Endothelial cell of umbilical vein (primary cell): Measurements from ENCODE around the gene CACNA1C. TPM values are rescaled to one million over a fixed set of nuclear protein-coding genes. Genes with fewer than 3 reads are reported as not detected.

Experiments
- BruUV-seq: library from RNA; stranded (reverse); fragments of 400-500 nt; replicated peaks from 2 replicates; lab custom pipeline; 2021; lab: Mats Ljungman, UMichigan
- CTCF ChIA-PET: fragments of 300-600, 350-600 bp; sonication (Branson Sonifier 250); formaldehyde crosslinking; loops from one replicate; lab custom pipeline; 2021; ENCODE audit warnings: antibody characterized with exemption, inconsistent platforms; lab: Charles Lee
- POLR2A ChIA-PET: fragments of 300-600, 350-600 bp; sonication (Branson Sonifier 250); formaldehyde crosslinking; loops from one replicate; lab custom pipeline; 2021; ENCODE audit warnings: antibody characterized with exemption, inconsistent platforms; lab: Charles Lee
- DNase-seq: peaks from one replicate; pipeline ENCODE4 v3.0.0-alpha.2; 2011; ENCODE audit warnings: low read depth, low spot score
- FAIRE-seq: peaks from 2 replicates; lab custom pipeline; 2011; peaks lifted over from hg19 to GRCh38; lab: Jason Lieb, UNC
- H2AFZ ChIP-seq: 2 replicates; pipeline ENCODE4 v1.6.0; 2012; ENCODE audit warnings: low read depth, low read length, control low read depth, inconsistent platforms
- H3K27ac ChIP-seq: 2 replicates; pipeline ENCODE4 v1.5.1; 2011; ENCODE audit warnings: low read depth, mild to moderate bottlenecking, control low read depth, low read length, moderate library complexity; ENCODE audit not compliant: insufficient read depth
- H3K27me3 ChIP-seq, 2 experiments: 2 replicates each; pipeline versions ENCODE4 v1.6.0 to v1.6.1; 2011; ENCODE audit warnings: low read length in 2 of 2, mixed read lengths in 1 of 2; ENCODE audit not compliant: control insufficient read depth in 2 of 2, insufficient read depth in 2 of 2
- H3K36me3 ChIP-seq, 2 experiments: 2 replicates in 1 of 2; 3 replicates in 1 of 2; pipeline ENCODE4 v1.5.1; 2011; ENCODE audit warnings: low read length in 2 of 2, mild to moderate bottlenecking in 1 of 2, moderate library complexity in 1 of 2; ENCODE audit not compliant: control insufficient read depth in 2 of 2, insufficient read depth in 2 of 2; ENCODE audit errors: extremely low read depth in 1 of 2
- H3K4me1 ChIP-seq: 3 replicates; pipeline ENCODE4 v1.5.1; 2011; ENCODE audit warnings: mild to moderate bottlenecking, low read length; ENCODE audit not compliant: control insufficient read depth, insufficient read depth; ENCODE audit errors: extremely low read depth
- H3K4me2 ChIP-seq: 2 replicates; pipeline ENCODE4 v1.6.1; 2011; ENCODE audit warnings: low read length, control low read depth, mixed read lengths; ENCODE audit not compliant: insufficient read depth
- H3K4me3 ChIP-seq, 3 experiments: fragments of 200-600 bp in 1 of 3; sonication (generic), shearing (Covaris generic) in 1 of 3; replicated peaks in 1 of 3; 2 replicates each; pipeline ENCODE4 v1.5.1; 2011 to 2016; ENCODE audit warnings: control low read depth in 3 of 3, low read length in 3 of 3, mild to moderate bottlenecking in 2 of 3, inconsistent platforms in 1 of 3, low read depth in 1 of 3, moderate library complexity in 1 of 3; ENCODE audit not compliant: insufficient read depth in 1 of 3
- H3K79me2 ChIP-seq: 2 replicates; pipeline ENCODE4 v1.6.0; 2012; ENCODE audit warnings: low read length, inconsistent platforms; ENCODE audit not compliant: control insufficient read depth, insufficient read depth
- H3K9ac ChIP-seq: replicated peaks from 2 replicates; pipeline ENCODE3; 2011; ENCODE audit warnings: low read length, control low read depth; ENCODE audit not compliant: insufficient read depth; ENCODE audit errors: extremely low read depth
- H3K9me1 ChIP-seq: replicated peaks from 3 replicates; pipeline ENCODE4 v1.6.0; 2011; ENCODE audit warnings: mild to moderate bottlenecking, low read length; ENCODE audit not compliant: control insufficient read depth, insufficient read depth; ENCODE audit errors: extremely low read depth
- H3K9me3 ChIP-seq: replicated peaks from 2 replicates; pipeline ENCODE4 v1.5.1; 2012; ENCODE audit warnings: low read length, inconsistent platforms; ENCODE audit not compliant: control insufficient read depth, insufficient read depth
- H4K20me1 ChIP-seq: replicated peaks from 2 replicates; pipeline ENCODE3; 2011; ENCODE audit warnings: mild to moderate bottlenecking, low read length; ENCODE audit not compliant: control insufficient read depth, insufficient read depth; ENCODE audit errors: extremely low read depth
- EZH2 ChIP-seq: IDR thresholded peaks from 2 replicates; pipeline ENCODE4 v1.6.1; 2012; ENCODE audit warnings: borderline replicate concordance, low read depth, mild to moderate bottlenecking, moderate library complexity, low read length, inconsistent platforms; ENCODE audit not compliant: severe bottlenecking
- FOS ChIP-seq: IDR thresholded peaks from 2 replicates; pipeline ENCODE4 v1.6.1; 2011; ENCODE audit warnings: mild to moderate bottlenecking, low read length, moderate library complexity, borderline replicate concordance; ENCODE audit not compliant: insufficient read depth
- GATA2 ChIP-seq: IDR thresholded peaks from 2 replicates; pipeline ENCODE4 v1.7.0; 2011; ENCODE audit warnings: low read depth, mild to moderate bottlenecking, moderate library complexity, mixed read lengths, low read length; ENCODE audit not compliant: insufficient read length, insufficient read depth
- JUN ChIP-seq: IDR thresholded peaks from 2 replicates; pipeline ENCODE4 v1.6.1; 2011; ENCODE audit warnings: borderline replicate concordance, low read depth; ENCODE audit not compliant: insufficient read length, insufficient read depth
- MYC ChIP-seq: IDR thresholded peaks from one replicate; pipeline ENCODE4 v1.6.1; 2011; ENCODE audit warnings: mild to moderate bottlenecking, low read depth, low read length
- POLR2A ChIP-seq: IDR thresholded peaks from 2 replicates; pipeline ENCODE4 v1.6.1; 2012; ENCODE audit warnings: low read depth, mild to moderate bottlenecking, control low read depth, low read length
- POLR2AphosphoS5 ChIP-seq: IDR thresholded peaks from 2 replicates; pipeline ENCODE4 v1.6.1; 2012; ENCODE audit warnings: low read depth, mild to moderate bottlenecking, control low read depth, low read length, moderate library complexity; ENCODE audit not compliant: insufficient read depth
- dilution Hi-C: fragments of 300-500 bp; cut with MboI; formaldehyde crosslinking; loops from one replicate; pipeline ENCODE4 v1.15.0; 2019; ENCODE audit warnings: low sequenced_read_pairs; ENCODE audit not compliant: extremely low pct_ligation_motif_present
- intact Hi-C: fragments of 100-400 bp; cut with micrococcal nuclease; formaldehyde crosslinking; loops from one replicate; pipeline ENCODE4 v1.10.0; 2022
- polyA plus RNA-seq, 4 experiments: library from polyadenylated mRNA; depleted of rRNA in 3 of 4; stranded (reverse) in 3 of 4; unstranded in 1 of 4; fragments of >200 nt; gene quantifications; 2 replicates each; pipeline versions ENCODE4 v1.2.1 to v1.2.3, GENCODE V29; 2011 to 2012; ENCODE audit warnings: missing spikeins in 1 of 4
- total RNA-seq: library from RNA; stranded (reverse); gene quantifications from 2 replicates; pipeline ENCODE4 v1.2.3, GENCODE V29; 2021
- TF ChIP-seq, protein P1 (sequence below): IDR thresholded peaks from 2 replicates; pipeline ENCODE4 v1.6.1; 2011; ENCODE audit not compliant: insufficient read depth, insufficient read length
- TF ChIP-seq, protein P2 (sequence below), 2 donors: IDR thresholded peaks; 1 replicate in 1 of 2; 2 replicates in 1 of 2; pipeline ENCODE4 v1.5.1; 2011; ENCODE audit warnings: low read length in 2 of 2, mild to moderate bottlenecking in 2 of 2, moderate library complexity in 2 of 2, control low read depth in 1 of 2, inconsistent platforms in 1 of 2, low read depth in 1 of 2; ENCODE audit not compliant: insufficient read depth in 1 of 2; ENCODE audit errors: extremely low read depth in 1 of 2

Gene CACNA1C
- total and polyA plus RNA-seq, 2 donors (not counting 3 experiments of a cell fraction or from before 2014, with no cell fraction given), result not detected

DNA sequence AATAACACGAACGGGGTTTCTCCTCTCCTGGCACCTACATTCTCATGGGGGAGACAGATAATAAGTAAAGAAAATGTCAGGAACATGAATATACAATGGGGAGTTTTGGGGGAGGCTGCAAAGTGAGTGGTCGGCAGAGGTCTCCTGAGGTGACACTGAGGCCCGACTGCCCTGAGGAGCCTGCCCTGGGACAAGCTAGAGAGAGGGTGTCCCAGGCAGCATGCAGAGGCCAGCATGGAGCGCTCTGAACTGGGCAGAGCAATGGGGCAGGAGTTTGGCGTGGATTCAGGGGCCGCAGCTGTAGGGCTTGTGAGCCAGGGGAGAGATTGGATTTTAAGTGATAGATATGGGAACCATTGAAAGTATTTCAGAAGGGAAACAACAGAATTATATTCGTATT lies 320.5 kb downstream of the CACNA1C start:
- dilution Hi-C loops, result no loop called here
- no TSS peak for BruUV-seq

DNA sequence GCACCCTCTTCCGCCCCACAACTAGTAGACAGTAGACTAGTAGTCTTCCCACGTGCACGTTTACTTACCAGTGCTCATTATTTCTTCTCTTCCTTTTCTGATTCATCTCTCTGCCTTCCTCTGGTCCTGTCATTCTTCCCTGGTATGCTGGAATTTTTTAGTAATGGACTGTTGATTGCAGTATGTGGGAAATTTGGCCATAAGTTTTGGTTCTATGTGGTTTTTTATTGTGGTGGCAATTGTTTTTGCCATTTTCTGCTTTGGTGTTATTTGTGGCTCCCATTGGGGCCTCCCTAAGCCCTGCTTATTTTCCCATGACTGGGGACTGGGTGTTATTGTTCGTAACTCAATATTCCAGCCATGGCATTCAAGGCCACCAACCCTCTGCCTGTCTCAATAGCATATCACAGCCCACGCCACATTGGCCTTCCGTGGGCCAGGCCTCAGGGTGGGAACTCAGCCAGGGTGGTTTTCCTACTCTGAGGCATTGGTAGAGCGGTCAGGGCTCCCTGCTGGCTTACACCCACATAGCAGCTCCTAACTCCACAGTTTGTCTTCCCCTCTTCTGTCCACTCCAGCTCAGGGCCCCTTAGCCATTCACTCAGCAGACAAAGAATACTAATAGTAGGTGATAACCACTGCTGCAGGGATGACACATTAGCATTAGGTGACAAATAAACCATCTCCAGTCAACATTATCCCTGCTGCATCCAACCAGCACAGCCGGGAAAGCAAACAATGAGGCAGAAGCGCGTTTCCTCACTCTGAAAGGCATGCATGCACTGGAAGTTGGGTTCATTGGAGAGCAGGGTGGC lies 321.5 kb downstream of the CACNA1C start:
- H2AFZ ChIP-seq, result no peak overlapping the region
- DNase-seq (no peak), FAIRE-seq (no peak)
- H4K20me1 ChIP-seq, result no peaks in the 10 kb centered on the region
- dilution Hi-C loops (no loop called here), intact Hi-C loops (no loop called here)
- ChIA-PET CTCF (no interaction called here), POLR2A (no interaction called here)
- H3K27me3 ChIP-seq, result no peaks in the 10 kb centered on the region
- no peaks in the 10 kb centered on the region for H3K9me3 ChIP-seq
- no peaks in the 10 kb centered on the region for H3K79me2 ChIP-seq
- H3K36me3 ChIP-seq, result no peaks in the 10 kb centered on the region
- no TSS peak for BruUV-seq
- no peak overlapping the region for H3K4me2 ChIP-seq
- TF ChIP-seq, protein P1, sequence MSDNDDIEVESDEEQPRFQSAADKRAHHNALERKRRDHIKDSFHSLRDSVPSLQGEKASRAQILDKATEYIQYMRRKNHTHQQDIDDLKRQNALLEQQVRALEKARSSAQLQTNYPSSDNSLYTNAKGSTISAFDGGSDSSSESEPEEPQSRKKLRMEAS, result no peak
- TF ChIP-seq, protein P2, sequence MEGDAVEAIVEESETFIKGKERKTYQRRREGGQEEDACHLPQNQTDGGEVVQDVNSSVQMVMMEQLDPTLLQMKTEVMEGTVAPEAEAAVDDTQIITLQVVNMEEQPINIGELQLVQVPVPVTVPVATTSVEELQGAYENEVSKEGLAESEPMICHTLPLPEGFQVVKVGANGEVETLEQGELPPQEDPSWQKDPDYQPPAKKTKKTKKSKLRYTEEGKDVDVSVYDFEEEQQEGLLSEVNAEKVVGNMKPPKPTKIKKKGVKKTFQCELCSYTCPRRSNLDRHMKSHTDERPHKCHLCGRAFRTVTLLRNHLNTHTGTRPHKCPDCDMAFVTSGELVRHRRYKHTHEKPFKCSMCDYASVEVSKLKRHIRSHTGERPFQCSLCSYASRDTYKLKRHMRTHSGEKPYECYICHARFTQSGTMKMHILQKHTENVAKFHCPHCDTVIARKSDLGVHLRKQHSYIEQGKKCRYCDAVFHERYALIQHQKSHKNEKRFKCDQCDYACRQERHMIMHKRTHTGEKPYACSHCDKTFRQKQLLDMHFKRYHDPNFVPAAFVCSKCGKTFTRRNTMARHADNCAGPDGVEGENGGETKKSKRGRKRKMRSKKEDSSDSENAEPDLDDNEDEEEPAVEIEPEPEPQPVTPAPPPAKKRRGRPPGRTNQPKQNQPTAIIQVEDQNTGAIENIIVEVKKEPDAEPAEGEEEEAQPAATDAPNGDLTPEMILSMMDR (IDR thresholded peaks at IDR 0.05; ENCODE audit: extremely low read depth in 1 of 2, insufficient read depth in 1 of 2, low read depth in 1 of 2, low read length in 2 of 2), result no peak
- no peak for TF ChIP-seq POLR2AphosphoS5
- H3K4me3 ChIP-seq, result no peak overlapping the region
- no peaks in the 10 kb centered on the region for H3K4me1 ChIP-seq
- H3K9ac ChIP-seq, result no peak overlapping the region
- H3K9me1 ChIP-seq, result no peaks in the 10 kb centered on the region
- H3K27ac ChIP-seq, result no peak overlapping the region

More for the DNA sequence above, 320.5 kb downstream of the CACNA1C start:
- CTCF ChIA-PET, result interaction anchor here (1.1 kb wide), 1 partner anchor 9 kb away, joined by 4 read pairs; no protein-coding TSS in a partner anchor
- no peak for FAIRE-seq
- intact Hi-C loops, result no loop called here
- H3K4me2 ChIP-seq, result no peak overlapping the region
- no peak overlapping the region for H2AFZ ChIP-seq
- H4K20me1 ChIP-seq, result no peaks in the 10 kb centered on the region
- no peaks in the 10 kb centered on the region for H3K27me3 ChIP-seq
- POLR2A ChIA-PET, result no interaction called here
- H3K9ac ChIP-seq, result no peak overlapping the region
- no peak overlapping the region for H3K27ac ChIP-seq
- no peaks in the 10 kb centered on the region for H3K9me3 ChIP-seq
- H3K4me3 ChIP-seq, result no peak overlapping the region
- no peaks in the 10 kb centered on the region for H3K36me3 ChIP-seq
- no peaks in the 10 kb centered on the region for H3K4me1 ChIP-seq
- no peaks in the 10 kb centered on the region for H3K79me2 ChIP-seq
- TF ChIP-seq POLR2AphosphoS5 (no peak), FOS (no peak), POLR2A (no peak), EZH2 (no peak), GATA2 (no peak), MYC (no peak), JUN (no peak)
- TF ChIP-seq, protein P1, result no peak
- no peaks in the 10 kb centered on the region for H3K9me1 ChIP-seq
- DNase-seq, result no peak
